ENCODE results near the gene CNNM4.
A peak's percentile ranks its signal among the peaks of the same experiment; 100 is the strongest.

The CNNM4 gene

GRCh38 chr2:96859681-96860064 lies 99.0 kb downstream of the CNNM4 start:
- no peak for DNase-seq (ENCODE audit: low spot score)
- peak overlapping the region; percentile 84 to 88 for H3K27ac ChIP-seq
- H3K4me3 ChIP-seq: no peak overlapping the region
- TF ChIP-seq CTCF (IDR thresholded peaks at IDR 0.05): no peak

GRCh38 chr2:96860065-96861029 lies 99.6 kb downstream of the CNNM4 start:
- DNase-seq (ENCODE audit: low spot score): peak; percentile 75
- no peak overlapping the region for H3K4me3 ChIP-seq
- peak overlapping the region; percentile 84 to 88 for H3K27ac ChIP-seq
- TF ChIP-seq CTCF (IDR thresholded peaks at IDR 0.05): no peak

- Histone ChIP-seq H3K27ac (peak overlapping the region in 1 of 2 donors; percentile 88), H3K4me3 (no peak overlapping the region)
- TF ChIP-seq CTCF (IDR thresholded peaks at IDR 0.05): no peak
- no peak for DNase-seq (ENCODE audit: low spot score)
These were observed 100.4 kb downstream of the CNNM4 start for GRCh38 chr2:96861074-96861473.
